Measurements from ENCODE around the gene TPRN.

DNA sequence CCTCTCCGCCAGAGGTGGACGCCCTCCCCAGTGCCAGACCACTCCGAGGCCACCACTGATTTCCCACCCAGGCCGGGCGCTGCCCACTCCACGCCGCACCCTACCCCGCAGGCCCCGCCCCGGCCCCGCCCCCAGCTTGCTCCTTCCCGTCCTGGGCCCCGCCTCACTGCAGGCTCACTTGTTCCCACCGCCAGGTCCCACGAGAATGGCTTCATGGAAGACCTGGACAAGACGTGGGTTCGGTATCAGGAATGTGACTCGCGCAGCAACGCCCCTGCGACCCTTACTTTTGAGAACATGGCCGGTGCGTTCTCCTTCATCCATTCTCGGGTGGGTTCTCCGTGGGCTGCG is 37.2 kb downstream of the TPRN start:
- TF ChIP-seq CTCF (IDR thresholded peaks at IDR 0.05; ENCODE audit: extremely low read depth in 1 of 2, insufficient read depth in 1 of 2, low read depth in 1 of 2, low read length in 2 of 2) (no peak), POLR2AphosphoS5 (IDR thresholded peaks at IDR 0.05; ENCODE audit: insufficient read depth, low read depth, low read length) (no peak), EZH2 (IDR thresholded peaks at IDR 0.05; ENCODE audit: borderline replicate concordance, low read depth, low read length, severe bottlenecking) (no peak), POLR2A (IDR thresholded peaks at IDR 0.05; ENCODE audit: low read depth, low read length) (no peak), MYC (IDR thresholded peaks at IDR 0.05; ENCODE audit: low read depth, low read length) (no peak), JUN (IDR thresholded peaks at IDR 0.05; ENCODE audit: borderline replicate concordance, insufficient read depth, insufficient read length, low read depth) (no peak), FOS (IDR thresholded peaks at IDR 0.05; ENCODE audit: borderline replicate concordance, insufficient read depth, low read length) (no peak)
- TF ChIP-seq, protein P1, sequence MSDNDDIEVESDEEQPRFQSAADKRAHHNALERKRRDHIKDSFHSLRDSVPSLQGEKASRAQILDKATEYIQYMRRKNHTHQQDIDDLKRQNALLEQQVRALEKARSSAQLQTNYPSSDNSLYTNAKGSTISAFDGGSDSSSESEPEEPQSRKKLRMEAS (IDR thresholded peaks at IDR 0.05; ENCODE audit: insufficient read depth, insufficient read length), result no peak
